Measurements from ENCODE around the gene KLHL25.
A peak's percentile ranks its signal among the peaks of the same experiment; 100 is the strongest.

The KLHL25 gene

GRCh38 chr15:85748176-85748575 is 46.5 kb downstream of the KLHL25 start:
- DNase-seq (ENCODE audit: low read depth in 2 of 2) = no peak

GRCh38 chr15:85746641-85747040 is 48.1 kb downstream of the KLHL25 start:
- DNase-seq (ENCODE audit: low read depth in 2 of 2) = no peak

- DNase-seq (ENCODE audit: low read depth in 2 of 2) = no peak
Measured at GRCh38 chr15:85745525-85746150, 49.1 kb downstream of the KLHL25 start.

- DNase-seq (ENCODE audit: low read depth in 2 of 2) = no peak
Measured at GRCh38 chr15:85745023-85745422, 49.7 kb downstream of the KLHL25 start.

- DNase-seq (ENCODE audit: low read depth in 2 of 2) = no peak
Measured at GRCh38 chr15:85744579-85744978, 50.1 kb downstream of the KLHL25 start.

GRCh38 chr15:85743392-85744055 is 51.2 kb downstream of the KLHL25 start:
- no peak for DNase-seq (ENCODE audit: low read depth in 2 of 2)

GRCh38 chr15:85742186-85742821 is 52.4 kb downstream of the KLHL25 start:
- no peak for DNase-seq (ENCODE audit: low read depth in 2 of 2)

- DNase-seq (ENCODE audit: low read depth in 2 of 2) = no peak
Measured at GRCh38 chr15:85741662-85742061, 53.1 kb downstream of the KLHL25 start.

- no peak for DNase-seq (ENCODE audit: low read depth in 2 of 2)
Measured at GRCh38 chr15:85741021-85741421, 53.7 kb downstream of the KLHL25 start.

GRCh38 chr15:85737061-85737460 is 57.7 kb downstream of the KLHL25 start:
- DNase-seq (ENCODE audit: low read depth in 2 of 2) = no peak

GRCh38 chr15:85733416-85733815 is 61.3 kb downstream of the KLHL25 start:
- no peak for DNase-seq (ENCODE audit: low read depth in 2 of 2)

GRCh38 chr15:85730001-85730820 is 64.5 kb downstream of the KLHL25 start:
- DNase-seq (ENCODE audit: low read depth in 2 of 2) = peak in 1 of 2 donors; percentile 15

- no peak for DNase-seq (ENCODE audit: low read depth in 2 of 2)
Measured at GRCh38 chr15:85727068-85727467, 67.7 kb downstream of the KLHL25 start.

- no peak for DNase-seq (ENCODE audit: low read depth in 2 of 2)
Measured at GRCh38 chr15:85726454-85726853, 68.3 kb downstream of the KLHL25 start.

- DNase-seq (ENCODE audit: low read depth in 2 of 2) = no peak
Measured at GRCh38 chr15:85725564-85725963, 69.2 kb downstream of the KLHL25 start.

GRCh38 chr15:85725019-85725418 is 69.7 kb downstream of the KLHL25 start:
- no peak for DNase-seq (ENCODE audit: low read depth in 2 of 2)

- no peak for DNase-seq (ENCODE audit: low read depth in 2 of 2)
Measured at GRCh38 chr15:85723960-85724945, 70.5 kb downstream of the KLHL25 start.

GRCh38 chr15:85722374-85723152 is 72.2 kb downstream of the KLHL25 start:
- no peak for DNase-seq (ENCODE audit: low read depth in 2 of 2)

GRCh38 chr15:85718981-85719380 is 75.7 kb downstream of the KLHL25 start:
- no peak for DNase-seq (ENCODE audit: low read depth in 2 of 2)

- DNase-seq (ENCODE audit: low read depth in 2 of 2) = no peak
Measured at GRCh38 chr15:85718271-85718971, 76.3 kb downstream of the KLHL25 start.
